ENCODE results near the gene UQCRC1. TPM values are rescaled to one million over a fixed set of nuclear protein-coding genes. Genes with fewer than 3 reads are reported as not detected.

The UQCRC1 gene
- total and polyA plus RNA-seq, 4 experiments from 2014 or later = 73.7 to 313 (median 122) TPM

GRCh38 chr3:48625600-48625999 lies 16.2 kb upstream of the UQCRC1 start:
- H3K27me3 ChIP-seq (ENCODE audit: insufficient read depth, low read length) = no peaks in the 10 kb centered on the region
- POLR2A ChIA-PET (ENCODE audit: partially characterized antibody) = no interaction called here
- H3K4me1 ChIP-seq (ENCODE audit: insufficient read depth, low read length) = peaks cover 5% of the 10 kb centered on the region
- no peaks in the 10 kb centered on the region for H3K36me3 ChIP-seq (ENCODE audit: insufficient read depth, low read length)
- H3K9me3 ChIP-seq (ENCODE audit: control insufficient read depth in 1 of 2, low read length in 2 of 2) = no peaks in the 10 kb centered on the region
- Mint-ChIP-seq H3K27ac (no peak overlapping the region), H3K4me3 (no peak overlapping the region), H3K4me1 (peaks cover 5 to 16% (median 8%) of the 10 kb centered on the region in 4 donors), H3K27me3 (no peaks in the 10 kb centered on the region), H3K9me3 (no peaks in the 10 kb centered on the region), H3K36me3 (peaks cover 11 to 27% of the 10 kb centered on the region in 2 donors)
- CTCF ChIA-PET (ENCODE audit: partially characterized antibody) = interaction anchor here (1.2 kb wide), 1 partner anchor 9 kb away, joined by 3 read pairs; no protein-coding TSS in a partner anchor
- intact Hi-C loops (cut with micrococcal nuclease) = no loop called here
- H3K4me3 ChIP-seq (ENCODE audit: low read length in 2 of 2) = no peak overlapping the region
- H3K27ac ChIP-seq (ENCODE audit: low read depth, low read length) = no peak overlapping the region
- DNase-seq = no peak

DNA sequence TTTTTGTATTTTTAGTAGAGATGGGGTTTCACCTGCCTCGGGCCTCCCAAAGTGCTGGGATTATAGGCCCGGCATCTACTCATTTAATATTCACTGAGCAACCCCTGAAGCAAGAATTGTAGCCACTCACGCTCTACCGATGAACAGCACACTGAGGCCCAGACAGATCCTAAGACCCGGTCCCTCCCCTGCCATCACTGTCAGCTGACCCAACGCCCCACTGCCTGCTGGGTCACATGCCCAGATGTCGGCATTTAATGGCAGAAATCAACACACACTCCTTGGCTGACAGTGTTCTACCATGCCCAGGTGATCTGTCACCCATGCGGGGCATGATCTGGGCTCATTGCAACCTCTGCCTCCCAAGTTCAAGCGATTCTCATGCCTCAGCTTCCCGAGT lies 15.3 kb upstream of the UQCRC1 start:
- H3K36me3 ChIP-seq (ENCODE audit: insufficient read depth, low read length) = no peaks in the 10 kb centered on the region
- no peaks in the 10 kb centered on the region for H3K9me3 ChIP-seq (ENCODE audit: control insufficient read depth in 1 of 2, low read length in 2 of 2)
- DNase-seq = no peak
- intact Hi-C loops (cut with micrococcal nuclease) = no loop called here
- H3K27me3 ChIP-seq (ENCODE audit: insufficient read depth, low read length) = no peaks in the 10 kb centered on the region
- Mint-ChIP-seq H3K4me1 (peaks cover 5 to 16% (median 8%) of the 10 kb centered on the region in 4 donors), H3K4me3 (no peak overlapping the region), H3K9me3 (no peaks in the 10 kb centered on the region), H3K36me3 (peaks cover 11 to 24% of the 10 kb centered on the region in 2 donors), H3K27ac (no peak overlapping the region), H3K27me3 (no peaks in the 10 kb centered on the region)
- H3K27ac ChIP-seq (ENCODE audit: low read depth, low read length) = no peak overlapping the region
- ChIA-PET POLR2A (ENCODE audit: partially characterized antibody) (no interaction called here), CTCF (ENCODE audit: partially characterized antibody) (interaction anchor here (1.2 to 1.3 kb wide), 2 partner anchors 10 to 11 kb away, joined by 3 read pairs; no protein-coding TSS in a partner anchor)
- H3K4me3 ChIP-seq (ENCODE audit: low read length in 2 of 2) = no peak overlapping the region
- H3K4me1 ChIP-seq (ENCODE audit: insufficient read depth, low read length) = peaks cover 5% of the 10 kb centered on the region

DNA sequence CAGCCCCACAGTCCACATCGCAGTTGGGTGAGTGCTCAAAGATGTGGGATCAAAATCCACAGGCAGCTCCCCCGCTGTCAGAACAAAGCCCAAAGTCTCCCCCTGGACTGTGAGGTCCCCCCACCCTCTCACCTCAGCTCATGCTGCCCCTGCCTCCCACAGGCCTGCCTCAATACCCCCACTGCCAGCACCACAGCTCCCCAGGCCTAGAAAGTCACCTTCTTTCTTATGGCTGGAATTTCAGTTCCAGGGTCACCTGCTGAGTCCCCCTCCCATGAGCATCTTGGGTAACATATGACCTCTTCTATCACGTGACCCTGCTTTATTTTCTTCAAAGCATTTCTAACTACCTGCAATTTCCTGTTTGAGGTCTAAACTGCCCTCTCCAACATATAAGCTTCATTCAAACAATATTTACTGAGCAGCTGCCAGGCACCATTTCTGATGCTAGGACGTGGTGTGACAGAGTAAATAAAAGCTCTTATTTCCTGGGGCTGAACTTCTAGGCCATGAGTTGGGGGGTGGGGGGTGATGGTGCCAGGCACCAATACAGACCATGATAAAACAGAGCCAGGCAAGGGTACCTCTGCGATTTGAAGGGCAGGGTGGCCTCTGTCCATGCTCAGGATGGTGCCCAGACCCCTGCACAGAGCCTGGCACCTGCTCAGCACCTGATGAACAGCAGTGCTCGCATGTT lies 14.6 kb upstream of the UQCRC1 start:
- no peaks in the 10 kb centered on the region for H3K9me3 ChIP-seq (ENCODE audit: control insufficient read depth in 1 of 2, low read length in 2 of 2)
- POLR2A ChIA-PET (ENCODE audit: partially characterized antibody) = interaction anchor here (1.2 kb wide), 1 partner anchor 11 kb away, joined by 3 read pairs; no protein-coding TSS in a partner anchor
- peaks cover 5% of the 10 kb centered on the region for H3K4me1 ChIP-seq (ENCODE audit: insufficient read depth, low read length)
- H3K36me3 ChIP-seq (ENCODE audit: insufficient read depth, low read length) = no peaks in the 10 kb centered on the region
- H3K36me3 Mint-ChIP-seq = peaks cover 11 to 18% of the 10 kb centered on the region in 2 donors
- CTCF ChIA-PET (ENCODE audit: partially characterized antibody) = interaction anchor here (1.3 kb wide), 1 partner anchor 12 kb away, joined by 3 read pairs; no protein-coding TSS in a partner anchor
- H3K27ac Mint-ChIP-seq = peak overlapping the region in 3 of 7 donors; percentile 5 to 52 (median 24)
- no peaks in the 10 kb centered on the region for H3K27me3 Mint-ChIP-seq
- intact Hi-C loops (cut with micrococcal nuclease) = no loop called here
- H3K9me3 Mint-ChIP-seq = peaks cover 0 to 2% (median 0%) of the 10 kb centered on the region in 8 donors
- no peak for DNase-seq
- no peaks in the 10 kb centered on the region for H3K27me3 ChIP-seq (ENCODE audit: insufficient read depth, low read length)
- no peak overlapping the region for H3K4me3 ChIP-seq (ENCODE audit: low read length in 2 of 2)
- H3K4me1 Mint-ChIP-seq = peaks cover 5 to 16% (median 8%) of the 10 kb centered on the region in 4 donors
- no peak overlapping the region for H3K4me3 Mint-ChIP-seq
- H3K27ac ChIP-seq (ENCODE audit: low read depth, low read length) = no peak overlapping the region

- no peaks in the 10 kb centered on the region for H3K36me3 ChIP-seq (ENCODE audit: insufficient read depth, low read length)
- peaks cover 5 to 12% of the 10 kb centered on the region in 2 donors for H3K9me3 ChIP-seq (ENCODE audit: control insufficient read depth in 1 of 2, low read length in 2 of 2)
- DNase-seq = no peak
- intact Hi-C loops (cut with micrococcal nuclease) = no loop called here
- CTCF ChIA-PET (ENCODE audit: partially characterized antibody) = interaction anchor here (0.8 to 1.6 kb wide), 2 partner anchors 14 to 185 kb away, joined by 3 to 7 read pairs; partner anchors contain the start of gene SLC26A6
- H3K4me1 Mint-ChIP-seq = peaks cover 5 to 16% (median 8%) of the 10 kb centered on the region in 4 donors
- no peak within 1 kb of the TSS for H3K27ac Mint-ChIP-seq
- H3K4me3 ChIP-seq (ENCODE audit: low read length in 2 of 2) = no peak within 1 kb of the TSS
- H3K27me3 ChIP-seq (ENCODE audit: insufficient read depth, low read length) = no peaks in the 10 kb centered on the region
- POLR2A ChIA-PET (ENCODE audit: partially characterized antibody) = no interaction called here
- H3K4me1 ChIP-seq (ENCODE audit: insufficient read depth, low read length) = peaks cover 5% of the 10 kb centered on the region
- H3K9me3 Mint-ChIP-seq = peaks cover 0 to 18% (median 11%) of the 10 kb centered on the region in 8 donors
- H3K27ac ChIP-seq (ENCODE audit: low read depth, low read length) = no peak within 1 kb of the TSS
- H3K27me3 Mint-ChIP-seq = no peaks in the 10 kb centered on the region
- H3K4me3 Mint-ChIP-seq = no peak within 1 kb of the TSS
- peaks cover 0 to 2% of the 10 kb centered on the region in 2 donors for H3K36me3 Mint-ChIP-seq
Measured at GRCh38 chr3:48621461-48621869, 12.0 kb upstream of the UQCRC1 start, which contains the start of gene TMEM89. Gene TMEM89, minus strand, starts transcription at chr3:48621769. Its CDS starts 13 bp downstream, at chr3:48621756.

GRCh38 chr3:48619541-48620524 lies 10.4 kb upstream of the UQCRC1 start:
- POLR2A ChIA-PET (ENCODE audit: partially characterized antibody) = no interaction called here
- H3K27ac Mint-ChIP-seq = no peak overlapping the region
- no peaks in the 10 kb centered on the region for H3K27me3 ChIP-seq (ENCODE audit: insufficient read depth, low read length)
- peaks cover 0 to 18% (median 12%) of the 10 kb centered on the region in 8 donors for H3K9me3 Mint-ChIP-seq
- no peak overlapping the region for H3K4me3 Mint-ChIP-seq
- CTCF ChIA-PET (ENCODE audit: partially characterized antibody) = no interaction called here
- no peaks in the 10 kb centered on the region for H3K27me3 Mint-ChIP-seq
- H3K27ac ChIP-seq (ENCODE audit: low read depth, low read length) = no peak overlapping the region
- H3K36me3 ChIP-seq (ENCODE audit: insufficient read depth, low read length) = no peaks in the 10 kb centered on the region
- peaks cover 5% of the 10 kb centered on the region for H3K4me1 ChIP-seq (ENCODE audit: insufficient read depth, low read length)
- peaks cover 5 to 12% (median 7%) of the 10 kb centered on the region in 4 donors for H3K4me1 Mint-ChIP-seq
- no peak overlapping the region for H3K4me3 ChIP-seq (ENCODE audit: low read length in 2 of 2)
- H3K9me3 ChIP-seq (ENCODE audit: control insufficient read depth in 1 of 2, low read length in 2 of 2) = peaks cover 5 to 12% of the 10 kb centered on the region in 2 donors
- no peaks in the 10 kb centered on the region for H3K36me3 Mint-ChIP-seq
- intact Hi-C loops (cut with micrococcal nuclease) = no loop called here
- DNase-seq = no peak

DNA sequence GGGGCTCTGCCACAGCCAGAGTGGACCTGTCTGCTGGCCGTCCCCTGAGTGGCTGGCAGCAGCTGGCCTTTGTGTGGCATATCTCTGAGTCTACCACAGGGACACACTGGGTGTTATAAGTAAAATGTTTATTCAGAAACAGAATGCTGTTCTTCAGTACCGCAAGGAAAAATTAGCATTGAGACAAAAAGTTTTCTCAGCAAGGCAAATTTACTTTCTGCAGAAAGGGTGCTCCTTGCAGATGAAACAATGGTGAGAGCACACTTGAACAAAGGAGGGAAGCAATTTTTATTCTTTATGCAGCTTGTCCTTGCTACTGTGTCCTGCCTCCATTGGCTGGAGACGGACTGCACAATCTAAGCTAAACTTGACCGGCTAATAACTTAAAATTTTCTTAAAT lies 8.1 kb upstream of the UQCRC1 start:
- ChIA-PET CTCF (ENCODE audit: partially characterized antibody) (no interaction called here), POLR2A (ENCODE audit: partially characterized antibody) (no interaction called here)
- no peaks in the 10 kb centered on the region for H3K36me3 ChIP-seq (ENCODE audit: insufficient read depth, low read length)
- Mint-ChIP-seq H3K36me3 (no peaks in the 10 kb centered on the region), H3K27ac (no peak overlapping the region), H3K4me1 (no peaks in the 10 kb centered on the region), H3K27me3 (no peaks in the 10 kb centered on the region), H3K9me3 (peaks cover 0 to 18% (median 12%) of the 10 kb centered on the region in 8 donors), H3K4me3 (no peak overlapping the region)
- H3K4me1 ChIP-seq (ENCODE audit: insufficient read depth, low read length) = no peaks in the 10 kb centered on the region
- H3K9me3 ChIP-seq (ENCODE audit: control insufficient read depth in 1 of 2, low read length in 2 of 2) = peaks cover 5 to 12% of the 10 kb centered on the region in 2 donors
- no peak overlapping the region for H3K4me3 ChIP-seq (ENCODE audit: low read length in 2 of 2)
- intact Hi-C loops (cut with micrococcal nuclease) = no loop called here
- no peak overlapping the region for H3K27ac ChIP-seq (ENCODE audit: low read depth, low read length)
- no peaks in the 10 kb centered on the region for H3K27me3 ChIP-seq (ENCODE audit: insufficient read depth, low read length)
- DNase-seq = no peak
